Pancreas (tissue), 10 donors: ENCODE data around the gene PXMP2. TPM values are rescaled to one million over a fixed set of nuclear protein-coding genes. Genes with fewer than 3 reads are reported as not detected.

ENCODE experiments used
- ATAC-seq, 4 donors: fragments of 200-7000 bp; cut with Tn5 transposase; one replicate each; pipeline versions ENCODE4 v1.8.0 to v1.9.1; 2020; ENCODE audit warnings: mild to moderate bottlenecking in 4 of 4, moderate library complexity in 4 of 4
- DNase-seq, 6 donors: peaks; one replicate each; pipeline ENCODE4 v3.0.0-alpha.2; 2020
- FAIRE-seq: peaks from 2 replicates; lab custom pipeline; 2012; peaks lifted over from hg19 to GRCh38; lab: Jason Lieb, UNC
- H3K27ac ChIP-seq, 4 donors: fragments of 200-600 bp; sonication (generic); 1 replicate in 3 of 4; 2 replicates in 1 of 4; pipeline versions ENCODE4 v1.5.0 to v1.8.0; 2020
- H3K27me3 ChIP-seq, 4 donors: fragments of 200-600 bp; one replicate each; pipeline ENCODE4 v1.8.0; 2021
- H3K36me3 ChIP-seq, 3 donors: fragments of 200-600 bp; sonication (generic) in 1 of 3; one replicate each; pipeline versions ENCODE4 v1.5.0 to v1.8.0; 2020 to 2021
- H3K4me1 ChIP-seq, 3 donors: fragments of 200-600 bp; one replicate each; pipeline ENCODE4 v1.8.0; 2021
- H3K4me3 ChIP-seq, 4 donors: fragments of 200-600 bp; sonication (generic) in 2 of 4; one replicate each; pipeline versions ENCODE4 v1.5.0 to v1.8.0; 2020 to 2021
- H3K9me3 ChIP-seq, 4 donors: fragments of 200-600 bp; one replicate each; pipeline ENCODE4 v1.8.0; 2021
- WGBS, 2 donors: extraction: QIAGEN DNeasy Blood & Tissue Kit; methylation state at CpG; one replicate each; pipeline ENCODE4 v1.1.7; 2013; 5-methylcytosine and 5-hydroxymethylcytosine counted together
- intact Hi-C, 3 donors: fragments of 100-400 bp; cut with DNase I; formaldehyde crosslinking; loops; one replicate each; pipeline versions ENCODE4 v1.11.1 to v1.14.2; 2022
- polyA plus RNA-seq, 2 donors: library from polyadenylated mRNA; stranded (reverse); fragments of 200-250 nt; gene quantifications; one replicate each; pipeline ENCODE4 v1.2.3, GENCODE V29; 2013
- total RNA-seq, 6 donors: library from RNA; stranded (reverse); fragmentation: NEBNext Ultra II Directional in 4 of 6; extraction: Animal tissue kit (Norgen Biotek cat#: 25700) in 4 of 6; gene quantifications; one replicate each; pipeline versions ENCODE4 v1.2.1 to v1.2.4, GENCODE V29; 2021 to 2023
- TF ChIP-seq, protein P1 (sequence below), 4 donors: fragments of 200-600 bp; sonication (generic) in 3 of 4; IDR thresholded peaks; one replicate each; pipeline versions ENCODE4 v1.5.0 to v1.8.0; 2021; ENCODE audit warnings: antibody characterized with exemption in 4 of 4
- donor health status: healthy with polysubstance abuse.
- donor health status: DM: no; HTN: no; CAD: no; lungs with moderate emphysema.
- donor health status: DM: no; HTN: no; CAD: no.
- donor health status: control.
- donor health status: control.
- donor health status: Bipolar disorder and iron deficiency.
- donor health status: DM: yes; HTN: yes; CAD: no.
- donor health status: DM: no; HTN: no; CAD: no.
- donor health status: DM: no; HTN: no; CAD: no.
- donor health status: DM: yes; HTN: yes; CAD: no.

PXMP2 gene
- total and polyA plus RNA-seq, 8 donors = 7.7 to 27.1 (median 13.3) TPM

DNA sequence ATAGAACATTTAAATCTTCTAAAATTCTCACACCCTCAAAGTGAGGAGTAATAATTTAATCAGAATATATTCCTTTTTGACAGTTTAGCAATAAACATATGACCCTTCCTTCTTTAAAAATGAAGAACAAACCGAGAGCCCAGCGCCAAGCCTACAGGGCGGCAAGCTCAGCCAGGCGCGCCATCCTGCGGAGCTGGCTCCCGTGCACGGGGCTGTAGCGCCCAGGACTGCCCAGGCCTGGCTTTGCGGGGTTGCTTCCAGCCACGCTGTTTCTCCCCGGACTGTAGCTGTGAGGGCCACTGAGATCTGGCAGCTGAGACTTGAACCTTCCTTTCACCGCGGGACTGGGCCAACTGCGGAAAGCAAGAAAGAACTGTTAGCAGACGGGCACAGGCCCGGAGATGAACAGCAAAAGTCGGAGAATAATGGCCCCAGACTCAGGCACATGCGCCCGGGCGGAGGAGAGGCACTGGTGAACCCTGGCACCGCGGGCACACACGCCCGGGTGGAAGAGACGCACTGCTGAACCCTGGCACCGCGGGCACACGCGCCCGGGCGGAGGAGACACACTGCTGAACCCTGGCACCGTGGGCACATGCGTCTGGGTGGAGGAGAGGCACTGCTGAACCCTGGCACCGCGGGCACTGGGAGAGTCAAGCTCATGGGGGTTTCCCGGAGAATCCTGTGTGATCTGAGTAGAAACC is 39.9 kb downstream of the PXMP2 start:
- intact Hi-C loops = no loop called here
- TF ChIP-seq, protein P1, sequence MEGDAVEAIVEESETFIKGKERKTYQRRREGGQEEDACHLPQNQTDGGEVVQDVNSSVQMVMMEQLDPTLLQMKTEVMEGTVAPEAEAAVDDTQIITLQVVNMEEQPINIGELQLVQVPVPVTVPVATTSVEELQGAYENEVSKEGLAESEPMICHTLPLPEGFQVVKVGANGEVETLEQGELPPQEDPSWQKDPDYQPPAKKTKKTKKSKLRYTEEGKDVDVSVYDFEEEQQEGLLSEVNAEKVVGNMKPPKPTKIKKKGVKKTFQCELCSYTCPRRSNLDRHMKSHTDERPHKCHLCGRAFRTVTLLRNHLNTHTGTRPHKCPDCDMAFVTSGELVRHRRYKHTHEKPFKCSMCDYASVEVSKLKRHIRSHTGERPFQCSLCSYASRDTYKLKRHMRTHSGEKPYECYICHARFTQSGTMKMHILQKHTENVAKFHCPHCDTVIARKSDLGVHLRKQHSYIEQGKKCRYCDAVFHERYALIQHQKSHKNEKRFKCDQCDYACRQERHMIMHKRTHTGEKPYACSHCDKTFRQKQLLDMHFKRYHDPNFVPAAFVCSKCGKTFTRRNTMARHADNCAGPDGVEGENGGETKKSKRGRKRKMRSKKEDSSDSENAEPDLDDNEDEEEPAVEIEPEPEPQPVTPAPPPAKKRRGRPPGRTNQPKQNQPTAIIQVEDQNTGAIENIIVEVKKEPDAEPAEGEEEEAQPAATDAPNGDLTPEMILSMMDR (IDR thresholded peaks at IDR 0.05) = no peak
- Histone ChIP-seq H3K27me3 (no peaks in the 10 kb centered on the region), H3K27ac (no peak overlapping the region), H3K4me3 (no peak overlapping the region), H3K36me3 (peaks cover 6 to 55% (median 11%) of the 10 kb centered on the region in 3 donors), H3K9me3 (no peaks in the 10 kb centered on the region), H3K4me1 (no peaks in the 10 kb centered on the region)
- ATAC-seq (peak in 3 of 4 donors; percentile 22 to 33 (median 29)), DNase-seq (no peak), FAIRE-seq (no peak)
- WGBS, 2 donors = 95 to 97% methylated on average over 37 of the region's 37 CpGs

DNA sequence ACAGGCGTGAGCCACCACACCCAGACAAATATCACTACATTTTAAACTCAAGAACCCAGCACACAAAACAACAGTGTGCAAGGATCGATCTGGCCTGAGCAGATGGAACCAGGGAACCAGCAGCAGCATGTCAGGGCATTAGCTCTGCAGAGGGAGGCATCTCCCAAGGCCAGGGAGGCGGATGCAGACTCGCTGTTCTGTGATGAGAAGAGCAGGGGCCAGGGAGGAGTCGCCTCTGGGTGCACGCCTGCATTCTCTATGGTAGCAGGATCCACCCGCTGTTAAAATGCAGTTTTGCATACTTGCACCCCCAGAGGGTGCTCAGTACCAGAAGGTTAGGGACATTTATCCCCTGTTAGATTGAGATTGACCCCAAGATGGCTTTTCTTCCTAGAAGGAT is 41.1 kb downstream of the PXMP2 start:
- no peaks in the 10 kb centered on the region for H3K4me1 ChIP-seq
- intact Hi-C loops = no loop called here
- WGBS, 2 donors = 97 to 99% methylated on average over 7 of the region's 7 CpGs
- no peak overlapping the region for H3K27ac ChIP-seq
- no peak for ATAC-seq
- no peak overlapping the region for H3K4me3 ChIP-seq
- FAIRE-seq = no peak
- TF ChIP-seq, protein P1 (IDR thresholded peaks at IDR 0.05) = no peak
- no peak for DNase-seq
- no peaks in the 10 kb centered on the region for H3K9me3 ChIP-seq
- peaks cover 6 to 49% (median 11%) of the 10 kb centered on the region in 3 donors for H3K36me3 ChIP-seq
- H3K27me3 ChIP-seq = no peaks in the 10 kb centered on the region

DNA sequence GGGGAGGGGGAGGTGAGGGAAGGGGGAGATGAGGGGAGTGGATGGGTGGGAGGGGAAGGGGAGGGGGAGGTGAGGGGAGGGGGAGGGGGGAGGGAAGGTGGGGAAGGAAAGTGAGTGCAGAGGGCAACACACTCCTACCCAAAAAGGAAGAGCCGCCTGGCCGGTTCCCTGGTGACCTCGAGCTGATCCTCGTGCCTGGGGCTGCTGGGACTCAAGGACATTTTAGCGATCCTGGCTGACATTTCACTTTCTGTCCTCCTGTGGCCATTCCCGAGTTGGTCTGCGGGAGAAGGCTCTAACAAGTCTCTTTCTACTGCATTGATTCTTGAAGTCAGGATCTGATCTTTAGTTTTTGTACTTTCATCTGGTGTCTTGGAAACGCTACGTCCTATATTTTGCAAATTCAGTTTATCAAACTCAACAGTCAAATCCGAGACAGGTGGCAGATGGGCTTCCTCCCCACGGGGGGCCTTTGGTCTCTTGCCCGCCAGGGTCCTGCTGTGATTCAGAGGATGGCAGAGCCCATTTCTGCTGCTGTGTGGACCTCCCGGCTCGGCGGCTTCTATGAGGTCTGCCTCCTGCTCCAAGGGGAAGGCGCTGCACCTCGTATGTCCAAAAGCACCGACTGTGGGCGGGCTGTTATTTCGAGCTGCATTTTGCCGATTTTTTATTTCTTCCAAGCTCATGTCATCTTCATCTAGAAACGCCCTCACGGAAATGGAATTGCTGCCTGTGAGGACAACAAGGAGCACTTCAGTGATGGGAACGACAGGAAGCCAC is 42.3 kb downstream of the PXMP2 start:
- H3K27ac ChIP-seq = no peak overlapping the region
- no peak for FAIRE-seq
- peaks cover 2 to 58% (median 19%) of the 10 kb centered on the region in 3 donors for H3K36me3 ChIP-seq
- intact Hi-C loops = no loop called here
- no peaks in the 10 kb centered on the region for H3K27me3 ChIP-seq
- no peak overlapping the region for H3K4me3 ChIP-seq
- TF ChIP-seq, protein P1 (IDR thresholded peaks at IDR 0.05) = no peak
- no peak for DNase-seq
- WGBS, 2 donors = 83 to 84% methylated on average over 24 of the region's 24 CpGs
- H3K4me1 ChIP-seq = no peaks in the 10 kb centered on the region
- peak in 1 of 4 donors; percentile 31 for ATAC-seq
- no peaks in the 10 kb centered on the region for H3K9me3 ChIP-seq

DNA sequence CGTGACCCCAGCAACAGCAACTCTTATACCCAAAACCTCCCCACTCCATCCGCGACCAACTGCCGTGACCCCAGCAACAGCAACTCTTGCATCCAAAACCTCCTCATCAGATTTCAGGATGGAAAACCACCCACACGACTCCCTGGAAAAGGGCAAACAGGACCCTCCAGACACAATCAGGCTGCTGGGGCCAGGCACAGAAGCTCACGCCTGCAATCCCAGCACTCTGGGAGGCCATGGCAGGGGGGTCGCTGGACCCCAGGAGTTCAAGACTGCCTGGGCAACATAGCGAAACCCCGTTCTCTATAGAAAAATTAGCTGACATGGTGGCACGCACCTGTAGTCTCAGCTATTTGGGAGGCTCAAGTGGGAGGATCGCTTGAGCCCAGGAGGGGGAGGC is 43.0 kb downstream of the PXMP2 start:
- peaks cover 0 to 54% (median 19%) of the 10 kb centered on the region in 3 donors for H3K36me3 ChIP-seq
- FAIRE-seq = no peak
- no peaks in the 10 kb centered on the region for H3K4me1 ChIP-seq
- no peaks in the 10 kb centered on the region for H3K9me3 ChIP-seq
- H3K27me3 ChIP-seq = no peaks in the 10 kb centered on the region
- no peak overlapping the region for H3K4me3 ChIP-seq
- 95% methylated on average over 11 of the region's 11 CpGs for WGBS, 2 donors
- no peak for DNase-seq
- H3K27ac ChIP-seq = no peak overlapping the region
- intact Hi-C loops = no loop called here
- ATAC-seq = peak in 1 of 4 donors; percentile 11
- TF ChIP-seq, protein P1 (IDR thresholded peaks at IDR 0.05) = no peak
